A204.1 (cell line): ENCODE data around the gene BTBD9.

Experiments
- FAIRE-seq: peaks from 2 replicates; lab custom pipeline; 2012; peaks lifted over from hg19 to GRCh38; lab: Jason Lieb, UNC

Gene BTBD9

GRCh38 chr6:38283734-38284362, 355.9 kb downstream of the BTBD9 start:
- FAIRE-seq: no peak

- FAIRE-seq: no peak
These were observed 356.8 kb downstream of the BTBD9 start for GRCh38 chr6:38282911-38283310.

GRCh38 chr6:38281126-38281525, 358.6 kb downstream of the BTBD9 start:
- no peak for FAIRE-seq

GRCh38 chr6:38279963-38280588, 359.7 kb downstream of the BTBD9 start:
- FAIRE-seq: no peak

- no peak for FAIRE-seq
These were observed 360.3 kb downstream of the BTBD9 start for GRCh38 chr6:38279423-38279822.

- no peak for FAIRE-seq
These were observed 366.4 kb downstream of the BTBD9 start for GRCh38 chr6:38273325-38273724.

- no peak for FAIRE-seq
These were observed 367.5 kb downstream of the BTBD9 start for GRCh38 chr6:38272222-38272621.

GRCh38 chr6:38271081-38271480, 368.6 kb downstream of the BTBD9 start:
- FAIRE-seq: no peak

- no peak for FAIRE-seq
These were observed 369.4 kb downstream of the BTBD9 start for GRCh38 chr6:38270367-38270766.

- FAIRE-seq: no peak
These were observed 370.1 kb downstream of the BTBD9 start for GRCh38 chr6:38269461-38270172.

GRCh38 chr6:38268342-38268741, 371.4 kb downstream of the BTBD9 start:
- no peak for FAIRE-seq

GRCh38 chr6:38266921-38267354, 372.8 kb downstream of the BTBD9 start:
- no peak for FAIRE-seq

GRCh38 chr6:38264605-38265004, 375.1 kb downstream of the BTBD9 start:
- no peak for FAIRE-seq

GRCh38 chr6:38262609-38263008, 377.1 kb downstream of the BTBD9 start:
- FAIRE-seq: no peak

GRCh38 chr6:38262026-38262425, 377.7 kb downstream of the BTBD9 start:
- no peak for FAIRE-seq

- no peak for FAIRE-seq
These were observed 378.1 kb downstream of the BTBD9 start for GRCh38 chr6:38261626-38262025.

GRCh38 chr6:38259736-38260135, 380.0 kb downstream of the BTBD9 start:
- FAIRE-seq: no peak

GRCh38 chr6:38248500-38249234, 391.1 kb downstream of the BTBD9 start:
- no peak for FAIRE-seq

- no peak for FAIRE-seq
These were observed 394.4 kb downstream of the BTBD9 start for GRCh38 chr6:38245295-38245694.

GRCh38 chr6:38244869-38245268, 394.9 kb downstream of the BTBD9 start:
- no peak for FAIRE-seq

- no peak for FAIRE-seq
These were observed 398.4 kb downstream of the BTBD9 start for GRCh38 chr6:38241200-38241871.

GRCh38 chr6:38239719-38240451, 399.8 kb downstream of the BTBD9 start:
- FAIRE-seq: no peak
